HepG2 (cell line): ENCODE data around the gene IL11RA. TPM values are rescaled to one million over a fixed set of nuclear protein-coding genes. Genes with fewer than 3 reads are reported as not detected.
A peak's percentile ranks its signal among the peaks of the same experiment; 100 is the strongest.

Source experiments
- HES4 ChIP-seq: sonication (generic); formaldehyde crosslinking; IDR thresholded peaks from 2 replicates; pipeline ENCODE4 v1.9.0; 2021; ENCODE audit warnings: mild to moderate bottlenecking, missing genetic modification reagents, borderline replicate concordance
- ISX ChIP-seq: sonication (generic); formaldehyde crosslinking; conservative IDR thresholded peaks from 2 replicates; pipeline ENCODE4 v1.5.0; 2020; ENCODE audit warnings: missing genetic modification reagents
- KLF16 ChIP-seq, 2 experiments: sonication (generic) in 1 of 2; formaldehyde crosslinking in 1 of 2; IDR thresholded peaks; 2 replicates each; pipeline versions ENCODE4 v1.6.1 to v1.8.0; 2016 to 2023; ENCODE audit warnings: missing genetic modification reagents in 2 of 2, missing compliant biosample characterization in 1 of 2
- MAFG ChIP-seq: sonication (generic); formaldehyde crosslinking; IDR thresholded peaks from 2 replicates; pipeline ENCODE4 v1.5.1; 2020; ENCODE audit warnings: mild to moderate bottlenecking, missing genetic modification reagents
- MYC ChIP-seq: sonication (generic); formaldehyde crosslinking; IDR thresholded peaks from 2 replicates; pipeline ENCODE4 v1.9.0; 2021; ENCODE audit warnings: missing genetic modification reagents, borderline replicate concordance
- RELA ChIP-seq: sonication (generic); formaldehyde crosslinking; IDR thresholded peaks from 2 replicates; pipeline ENCODE4 v1.4.0; 2020; ENCODE audit warnings: missing genetic modification reagents
- SOX13 ChIP-seq, 3 experiments: fragments of 450-650 bp in 1 of 3; sonication (generic) in 1 of 3; formaldehyde crosslinking in 1 of 3; IDR thresholded peaks in 2 of 3; conservative IDR thresholded peaks in 1 of 3; 2 replicates each; pipeline versions ENCODE4 v1.5.0 to v1.6.1; 2016 to 2020; ENCODE audit warnings: antibody characterized with exemption in 1 of 3, mild to moderate bottlenecking in 1 of 3, missing compliant biosample characterization in 1 of 3, missing genetic modification reagents in 1 of 3, moderate library complexity in 1 of 3
- STAG1 ChIP-seq: sonication (generic); formaldehyde crosslinking; IDR thresholded peaks from 2 replicates; pipeline ENCODE4 v1.4.0; 2020; ENCODE audit warnings: missing genetic modification reagents
- TCF7L2 ChIP-seq: IDR thresholded peaks from 2 replicates; pipeline ENCODE4 v1.6.1; 2011; ENCODE audit warnings: mild to moderate bottlenecking, low read depth, low read length, moderate library complexity
- ZFP62 ChIP-seq: sonication (generic); formaldehyde crosslinking; IDR thresholded peaks from 2 replicates; pipeline ENCODE4 v1.4.0; 2020; ENCODE audit warnings: missing genetic modification reagents
- ZNF550 ChIP-seq: sonication (generic); formaldehyde crosslinking; IDR thresholded peaks from 2 replicates; pipeline ENCODE4 v1.4.0; 2020; ENCODE audit warnings: mild to moderate bottlenecking, missing genetic modification reagents, borderline replicate concordance
- ZNF660 ChIP-seq: sonication (generic); formaldehyde crosslinking; IDR thresholded peaks from 2 replicates; pipeline ENCODE4 v1.5.1; 2020; ENCODE audit warnings: mild to moderate bottlenecking, low read depth, missing genetic modification reagents, borderline replicate concordance
- ZNF788 ChIP-seq: sonication (generic); formaldehyde crosslinking; IDR thresholded peaks from 2 replicates; pipeline ENCODE4 v1.5.0; 2020; ENCODE audit warnings: mild to moderate bottlenecking, missing genetic modification reagents, borderline replicate concordance
- polyA plus RNA-seq, 8 experiments: library from polyadenylated mRNA; depleted of rRNA in 3 of 8; stranded (reverse) in 7 of 8; unstranded in 1 of 8; fragments of >200 nt; fragmentation: Illumina TruSeq in 4 of 8; extraction: Trizol in 4 of 8; gene quantifications; 2 replicates each; pipeline versions ENCODE4 v1.2.1 to v1.2.3, GENCODE V29; 2011 to 2016; ENCODE audit warnings: low read depth in 4 of 8, missing spikeins in 1 of 8, mixed read lengths in 1 of 8; ENCODE audit not compliant: insufficient read depth in 1 of 8
- total RNA-seq, 5 experiments: library from RNA; depleted of rRNA; stranded (reverse); fragments of >200 nt; fragmentation: Illumina TruSeq; extraction: Trizol; gene quantifications; 2 replicates each; pipeline ENCODE4 v1.2.3, GENCODE V29; 2016; ENCODE audit warnings: low read depth in 1 of 5
- TF ChIP-seq, protein P1 (sequence below): sonication (generic); formaldehyde crosslinking; IDR thresholded peaks from 2 replicates; pipeline ENCODE4 v1.5.1; 2020; ENCODE audit warnings: mild to moderate bottlenecking, missing genetic modification reagents, borderline replicate concordance
- TF ChIP-seq, protein P2 (sequence below): IDR thresholded peaks from 2 replicates; pipeline ENCODE4 v1.6.1; 2016; ENCODE audit warnings: low read depth, borderline replicate concordance
- TF ChIP-seq, protein P3 (sequence below): IDR thresholded peaks from 2 replicates; pipeline ENCODE4 v1.6.1; 2012; ENCODE audit warnings: inconsistent platforms
- TF ChIP-seq, protein P4 (sequence below): sonication (generic); formaldehyde crosslinking; conservative IDR thresholded peaks from 2 replicates; pipeline ENCODE4 v1.8.0; 2022; ENCODE audit warnings: mild to moderate bottlenecking, moderate library complexity, missing genetic modification reagents
- TF ChIP-seq, protein P5 (sequence below): sonication (generic); formaldehyde crosslinking; conservative IDR thresholded peaks from 2 replicates; pipeline ENCODE4 v1.8.0; 2022; ENCODE audit warnings: low read depth, missing genetic modification reagents

The IL11RA gene
- total and polyA plus RNA-seq, 2 of the 13 experiments (the other 11 are each of a cell fraction or from before 2014, with no cell fraction given) = 2.0 to 4.2 TPM

DNA sequence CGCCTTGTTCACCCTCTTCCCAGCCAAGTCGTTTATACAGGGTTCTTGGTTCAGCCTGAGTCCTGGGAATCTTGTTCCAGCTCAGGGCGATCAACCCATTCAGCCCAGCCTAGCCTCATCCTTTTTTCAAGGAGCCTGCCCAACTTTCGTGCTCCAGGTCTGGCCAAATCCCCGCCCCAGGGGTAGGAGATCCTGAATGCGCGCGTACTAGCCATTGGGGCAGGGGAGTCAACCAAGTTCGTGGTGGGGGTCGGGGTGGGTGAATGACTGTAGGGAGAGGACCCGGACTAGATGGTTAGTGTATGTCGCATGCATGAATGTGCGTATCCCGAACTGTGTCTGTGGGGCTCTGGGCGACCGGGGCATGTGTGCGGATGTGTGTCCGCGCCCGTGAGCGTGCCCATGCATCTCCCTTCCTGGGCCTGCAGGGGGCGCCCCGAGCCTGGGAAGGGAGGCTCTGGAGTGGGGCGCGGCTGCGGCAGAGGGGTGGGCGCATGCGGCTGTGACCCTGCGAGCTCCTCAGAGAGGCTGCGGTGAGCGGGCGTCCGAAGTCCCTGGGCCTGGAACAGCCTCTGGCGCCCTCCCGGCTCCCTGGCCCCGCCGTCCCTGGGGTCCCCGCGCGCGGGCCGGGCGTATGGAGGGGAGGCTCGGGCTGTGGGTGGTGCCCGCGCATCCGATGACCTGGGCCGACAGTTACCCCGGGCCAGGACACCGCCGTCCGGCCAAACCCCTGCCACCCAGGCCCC lies 49.2 kb downstream of the IL11RA start (continued):
- TF ChIP-seq MYC (CRISPR knock-in tag) (peak; percentile 54; the same call in 1 of the 2 replicates), SOX13 (IDR thresholded peaks at IDR 0.05) (no peak), SOX13 (CRISPR knock-in tag; conservative IDR thresholded peaks at IDR 0.05 in 1 of 2, IDR thresholded peaks at IDR 0.05 in 1 of 2) (no peak), HES4 (no peak), ZFP62 (CRISPR knock-in tag) (no peak), ZNF788 (CRISPR knock-in tag) (peak; percentile 44; the same call in 1 of the 2 replicates), ISX (no peak), MAFG (CRISPR knock-in tag) (no peak), RELA (CRISPR knock-in tag) (peak; percentile 25; the same call in 1 of the 2 replicates), ZNF550 (CRISPR knock-in tag) (no peak), KLF16 (CRISPR knock-in tag; IDR thresholded peaks at IDR 0.05) (0 out of 4 replicates have a peak, but pooled peaks of 1 of the 2 experiments have one; percentile 24), TCF7L2 (no peak), ZNF660 (no peak), STAG1 (CRISPR knock-in tag) (peak; percentile 54)
- TF ChIP-seq, protein P1, sequence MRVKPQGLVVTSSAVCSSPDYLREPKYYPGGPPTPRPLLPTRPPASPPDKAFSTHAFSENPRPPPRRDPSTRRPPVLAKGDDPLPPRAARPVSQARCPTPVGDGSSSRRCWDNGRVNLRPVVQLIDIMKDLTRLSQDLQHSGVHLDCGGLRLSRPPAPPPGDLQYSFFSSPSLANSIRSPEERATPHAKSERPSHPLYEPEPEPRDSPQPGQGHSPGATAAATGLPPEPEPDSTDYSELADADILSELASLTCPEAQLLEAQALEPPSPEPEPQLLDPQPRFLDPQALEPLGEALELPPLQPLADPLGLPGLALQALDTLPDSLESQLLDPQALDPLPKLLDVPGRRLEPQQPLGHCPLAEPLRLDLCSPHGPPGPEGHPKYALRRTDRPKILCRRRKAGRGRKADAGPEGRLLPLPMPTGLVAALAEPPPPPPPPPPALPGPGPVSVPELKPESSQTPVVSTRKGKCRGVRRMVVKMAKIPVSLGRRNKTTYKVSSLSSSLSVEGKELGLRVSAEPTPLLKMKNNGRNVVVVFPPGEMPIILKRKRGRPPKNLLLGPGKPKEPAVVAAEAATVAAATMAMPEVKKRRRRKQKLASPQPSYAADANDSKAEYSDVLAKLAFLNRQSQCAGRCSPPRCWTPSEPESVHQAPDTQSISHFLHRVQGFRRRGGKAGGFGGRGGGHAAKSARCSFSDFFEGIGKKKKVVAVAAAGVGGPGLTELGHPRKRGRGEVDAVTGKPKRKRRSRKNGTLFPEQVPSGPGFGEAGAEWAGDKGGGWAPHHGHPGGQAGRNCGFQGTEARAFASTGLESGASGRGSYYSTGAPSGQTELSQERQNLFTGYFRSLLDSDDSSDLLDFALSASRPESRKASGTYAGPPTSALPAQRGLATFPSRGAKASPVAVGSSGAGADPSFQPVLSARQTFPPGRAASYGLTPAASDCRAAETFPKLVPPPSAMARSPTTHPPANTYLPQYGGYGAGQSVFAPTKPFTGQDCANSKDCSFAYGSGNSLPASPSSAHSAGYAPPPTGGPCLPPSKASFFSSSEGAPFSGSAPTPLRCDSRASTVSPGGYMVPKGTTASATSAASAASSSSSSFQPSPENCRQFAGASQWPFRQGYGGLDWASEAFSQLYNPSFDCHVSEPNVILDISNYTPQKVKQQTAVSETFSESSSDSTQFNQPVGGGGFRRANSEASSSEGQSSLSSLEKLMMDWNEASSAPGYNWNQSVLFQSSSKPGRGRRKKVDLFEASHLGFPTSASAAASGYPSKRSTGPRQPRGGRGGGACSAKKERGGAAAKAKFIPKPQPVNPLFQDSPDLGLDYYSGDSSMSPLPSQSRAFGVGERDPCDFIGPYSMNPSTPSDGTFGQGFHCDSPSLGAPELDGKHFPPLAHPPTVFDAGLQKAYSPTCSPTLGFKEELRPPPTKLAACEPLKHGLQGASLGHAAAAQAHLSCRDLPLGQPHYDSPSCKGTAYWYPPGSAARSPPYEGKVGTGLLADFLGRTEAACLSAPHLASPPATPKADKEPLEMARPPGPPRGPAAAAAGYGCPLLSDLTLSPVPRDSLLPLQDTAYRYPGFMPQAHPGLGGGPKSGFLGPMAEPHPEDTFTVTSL = no peak
- TF ChIP-seq, protein P2, sequence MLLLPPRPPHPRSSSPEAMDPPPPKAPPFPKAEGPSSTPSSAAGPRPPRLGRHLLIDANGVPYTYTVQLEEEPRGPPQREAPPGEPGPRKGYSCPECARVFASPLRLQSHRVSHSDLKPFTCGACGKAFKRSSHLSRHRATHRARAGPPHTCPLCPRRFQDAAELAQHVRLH = 0 out of 2 replicates have a peak, but pooled peaks have one; percentile 49
- TF ChIP-seq, protein P3, sequence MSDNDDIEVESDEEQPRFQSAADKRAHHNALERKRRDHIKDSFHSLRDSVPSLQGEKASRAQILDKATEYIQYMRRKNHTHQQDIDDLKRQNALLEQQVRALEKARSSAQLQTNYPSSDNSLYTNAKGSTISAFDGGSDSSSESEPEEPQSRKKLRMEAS = peak; percentile 60
- TF ChIP-seq, protein P4, sequence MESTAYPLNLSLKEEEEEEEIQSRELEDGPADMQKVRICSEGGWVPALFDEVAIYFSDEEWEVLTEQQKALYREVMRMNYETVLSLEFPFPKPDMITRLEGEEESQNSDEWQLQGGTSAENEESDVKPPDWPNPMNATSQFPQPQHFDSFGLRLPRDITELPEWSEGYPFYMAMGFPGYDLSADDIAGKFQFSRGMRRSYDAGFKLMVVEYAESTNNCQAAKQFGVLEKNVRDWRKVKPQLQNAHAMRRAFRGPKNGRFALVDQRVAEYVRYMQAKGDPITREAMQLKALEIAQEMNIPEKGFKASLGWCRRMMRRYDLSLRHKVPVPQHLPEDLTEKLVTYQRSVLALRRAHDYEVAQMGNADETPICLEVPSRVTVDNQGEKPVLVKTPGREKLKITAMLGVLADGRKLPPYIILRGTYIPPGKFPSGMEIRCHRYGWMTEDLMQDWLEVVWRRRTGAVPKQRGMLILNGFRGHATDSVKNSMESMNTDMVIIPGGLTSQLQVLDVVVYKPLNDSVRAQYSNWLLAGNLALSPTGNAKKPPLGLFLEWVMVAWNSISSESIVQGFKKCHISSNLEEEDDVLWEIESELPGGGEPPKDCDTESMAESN (CRISPR knock-in tag) = no peak
- TF ChIP-seq, protein P5, sequence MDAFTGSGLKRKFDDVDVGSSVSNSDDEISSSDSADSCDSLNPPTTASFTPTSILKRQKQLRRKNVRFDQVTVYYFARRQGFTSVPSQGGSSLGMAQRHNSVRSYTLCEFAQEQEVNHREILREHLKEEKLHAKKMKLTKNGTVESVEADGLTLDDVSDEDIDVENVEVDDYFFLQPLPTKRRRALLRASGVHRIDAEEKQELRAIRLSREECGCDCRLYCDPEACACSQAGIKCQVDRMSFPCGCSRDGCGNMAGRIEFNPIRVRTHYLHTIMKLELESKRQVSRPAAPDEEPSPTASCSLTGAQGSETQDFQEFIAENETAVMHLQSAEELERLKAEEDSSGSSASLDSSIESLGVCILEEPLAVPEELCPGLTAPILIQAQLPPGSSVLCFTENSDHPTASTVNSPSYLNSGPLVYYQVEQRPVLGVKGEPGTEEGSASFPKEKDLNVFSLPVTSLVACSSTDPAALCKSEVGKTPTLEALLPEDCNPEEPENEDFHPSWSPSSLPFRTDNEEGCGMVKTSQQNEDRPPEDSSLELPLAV (CRISPR knock-in tag) = no peak
